ENCODE results near the gene SRRM1. TPM values are rescaled to one million over a fixed set of nuclear protein-coding genes. Genes with fewer than 3 reads are reported as not detected.

Gene SRRM1
- total and polyA plus RNA-seq, 10 of the 15 experiments (the other 5 are each of a cell fraction or from before 2014, with no cell fraction given), result 36.8 to 285 (median 126) TPM

DNA sequence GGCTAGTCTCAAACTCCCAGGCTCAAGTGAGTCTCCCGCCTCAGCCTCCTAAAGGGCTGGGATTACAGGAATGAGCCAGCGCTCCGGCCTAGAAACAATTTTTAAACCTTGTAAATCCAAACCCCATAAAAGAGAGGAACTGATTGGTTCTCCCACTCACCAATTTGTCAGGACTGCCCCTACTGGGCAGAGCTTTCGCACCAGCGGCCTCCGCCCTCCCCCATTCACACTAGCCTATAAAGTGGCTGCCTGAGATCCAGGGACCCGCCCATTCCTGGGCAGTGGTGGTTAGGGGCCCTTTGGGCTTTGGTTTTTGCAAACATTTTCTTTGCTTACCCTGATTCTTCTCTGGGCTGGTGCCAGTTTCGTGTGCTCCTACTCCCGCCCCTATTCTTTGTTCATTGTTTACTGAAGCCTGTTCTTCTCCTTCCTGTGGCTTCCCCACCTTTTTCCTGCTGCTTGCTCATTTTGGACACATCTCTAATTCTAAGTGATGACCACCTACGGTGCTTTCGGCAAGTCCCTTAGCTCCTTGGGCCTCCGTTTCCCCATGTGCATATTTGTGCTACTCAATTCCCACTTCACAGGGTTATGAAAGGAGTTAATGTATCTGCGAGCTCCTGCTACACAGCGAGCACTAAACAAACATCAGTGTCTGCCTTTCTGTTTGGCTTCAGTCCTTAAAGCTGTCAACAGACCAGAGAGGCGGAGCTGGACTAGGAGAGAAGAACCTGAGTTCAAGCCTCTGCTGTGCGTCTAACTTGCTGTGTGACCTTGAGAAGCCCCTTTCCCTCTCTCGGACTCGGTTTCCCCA, 62.4 kb downstream of the SRRM1 start (continued):
- TF ChIP-seq MYC (IDR thresholded peaks at IDR 0.05; ENCODE audit: insufficient read depth, insufficient read length, insufficient replicate concordance, low read length, severe bottlenecking) (no peak), BCL11A (IDR thresholded peaks at IDR 0.05; ENCODE audit: low read depth, low read length) (no peak), HSF1 (IDR thresholded peaks at IDR 0.05; ENCODE audit: low read depth, low read length) (no peak), EZH2 (IDR thresholded peaks at IDR 0.05; ENCODE audit: borderline replicate concordance, control insufficient read depth, low read depth, low read length) (no peak), MTA2 (IDR thresholded peaks at IDR 0.05; ENCODE audit: low read depth) (0 out of 2 replicates have a peak, but pooled peaks have one; percentile 23), PKNOX1 (IDR thresholded peaks at IDR 0.05) (no peak), SMAD1 (IDR thresholded peaks at IDR 0.05; ENCODE audit: low read depth, partially characterized antibody) (peak; percentile 34), GATAD2B (conservative IDR thresholded peaks at IDR 0.05; ENCODE audit: low read depth) (no peak), TBL1XR1 (IDR thresholded peaks at IDR 0.05; ENCODE audit: low read depth, low read length) (no peak), BMI1 (IDR thresholded peaks at IDR 0.05; ENCODE audit: borderline replicate concordance) (no peak), FOXM1 (IDR thresholded peaks at IDR 0.05; ENCODE audit: low read depth, low read length) (no peak), RFX5 (IDR thresholded peaks at IDR 0.05; ENCODE audit: low read depth, low read length) (no peak), TAF1 (IDR thresholded peaks at IDR 0.05; ENCODE audit: borderline replicate concordance, low read depth, low read length) (no peak), WRNIP1 (IDR thresholded peaks at IDR 0.05; ENCODE audit: borderline replicate concordance, low read depth, low read length) (no peak), POLR2AphosphoS5 (IDR thresholded peaks at IDR 0.05; ENCODE audit: low read length) (no peak), ELK1 (IDR thresholded peaks at IDR 0.05; ENCODE audit: low read depth, low read length) (no peak)
- TF ChIP-seq, protein P1, sequence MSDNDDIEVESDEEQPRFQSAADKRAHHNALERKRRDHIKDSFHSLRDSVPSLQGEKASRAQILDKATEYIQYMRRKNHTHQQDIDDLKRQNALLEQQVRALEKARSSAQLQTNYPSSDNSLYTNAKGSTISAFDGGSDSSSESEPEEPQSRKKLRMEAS (IDR thresholded peaks at IDR 0.05; ENCODE audit: low read depth, low read length), result no peak
- TF ChIP-seq, protein P2, sequence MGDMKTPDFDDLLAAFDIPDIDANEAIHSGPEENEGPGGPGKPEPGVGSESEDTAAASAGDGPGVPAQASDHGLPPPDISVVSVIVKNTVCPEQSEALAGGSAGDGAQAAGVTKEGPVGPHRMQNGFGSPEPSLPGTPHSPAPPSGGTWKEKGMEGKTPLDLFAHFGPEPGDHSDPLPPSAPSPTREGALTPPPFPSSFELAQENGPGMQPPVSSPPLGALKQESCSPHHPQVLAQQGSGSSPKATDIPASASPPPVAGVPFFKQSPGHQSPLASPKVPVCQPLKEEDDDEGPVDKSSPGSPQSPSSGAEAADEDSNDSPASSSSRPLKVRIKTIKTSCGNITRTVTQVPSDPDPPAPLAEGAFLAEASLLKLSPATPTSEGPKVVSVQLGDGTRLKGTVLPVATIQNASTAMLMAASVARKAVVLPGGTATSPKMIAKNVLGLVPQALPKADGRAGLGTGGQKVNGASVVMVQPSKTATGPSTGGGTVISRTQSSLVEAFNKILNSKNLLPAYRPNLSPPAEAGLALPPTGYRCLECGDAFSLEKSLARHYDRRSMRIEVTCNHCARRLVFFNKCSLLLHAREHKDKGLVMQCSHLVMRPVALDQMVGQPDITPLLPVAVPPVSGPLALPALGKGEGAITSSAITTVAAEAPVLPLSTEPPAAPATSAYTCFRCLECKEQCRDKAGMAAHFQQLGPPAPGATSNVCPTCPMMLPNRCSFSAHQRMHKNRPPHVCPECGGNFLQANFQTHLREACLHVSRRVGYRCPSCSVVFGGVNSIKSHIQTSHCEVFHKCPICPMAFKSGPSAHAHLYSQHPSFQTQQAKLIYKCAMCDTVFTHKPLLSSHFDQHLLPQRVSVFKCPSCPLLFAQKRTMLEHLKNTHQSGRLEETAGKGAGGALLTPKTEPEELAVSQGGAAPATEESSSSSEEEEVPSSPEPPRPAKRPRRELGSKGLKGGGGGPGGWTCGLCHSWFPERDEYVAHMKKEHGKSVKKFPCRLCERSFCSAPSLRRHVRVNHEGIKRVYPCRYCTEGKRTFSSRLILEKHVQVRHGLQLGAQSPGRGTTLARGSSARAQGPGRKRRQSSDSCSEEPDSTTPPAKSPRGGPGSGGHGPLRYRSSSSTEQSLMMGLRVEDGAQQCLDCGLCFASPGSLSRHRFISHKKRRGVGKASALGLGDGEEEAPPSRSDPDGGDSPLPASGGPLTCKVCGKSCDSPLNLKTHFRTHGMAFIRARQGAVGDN (IDR thresholded peaks at IDR 0.05), result no peak
